Tongue (tissue), 3 donors: Measurements from ENCODE around the gene PCDH15. TPM values are rescaled to one million over a fixed set of nuclear protein-coding genes. Genes with fewer than 3 reads are reported as not detected.

Experiments
- DNase-seq: peaks from one replicate; pipeline ENCODE4 v3.0.0-alpha.2; 2015
- small RNA-seq: library from RNA; depleted of rRNA; stranded (forward); fragments of <200 nt; gene quantifications from one replicate; pipeline ENCODE3, GENCODE V24; 2014; ENCODE audit warnings: low replicate concordance
- total RNA-seq: library from RNA; depleted of rRNA; stranded (reverse); fragments of >200 nt; gene quantifications from one replicate; pipeline ENCODE4 v1.2.3, GENCODE V29; 2014

PCDH15 gene
- total RNA-seq, 1 donor from 2014 or later, result 0.21 TPM

DNA sequence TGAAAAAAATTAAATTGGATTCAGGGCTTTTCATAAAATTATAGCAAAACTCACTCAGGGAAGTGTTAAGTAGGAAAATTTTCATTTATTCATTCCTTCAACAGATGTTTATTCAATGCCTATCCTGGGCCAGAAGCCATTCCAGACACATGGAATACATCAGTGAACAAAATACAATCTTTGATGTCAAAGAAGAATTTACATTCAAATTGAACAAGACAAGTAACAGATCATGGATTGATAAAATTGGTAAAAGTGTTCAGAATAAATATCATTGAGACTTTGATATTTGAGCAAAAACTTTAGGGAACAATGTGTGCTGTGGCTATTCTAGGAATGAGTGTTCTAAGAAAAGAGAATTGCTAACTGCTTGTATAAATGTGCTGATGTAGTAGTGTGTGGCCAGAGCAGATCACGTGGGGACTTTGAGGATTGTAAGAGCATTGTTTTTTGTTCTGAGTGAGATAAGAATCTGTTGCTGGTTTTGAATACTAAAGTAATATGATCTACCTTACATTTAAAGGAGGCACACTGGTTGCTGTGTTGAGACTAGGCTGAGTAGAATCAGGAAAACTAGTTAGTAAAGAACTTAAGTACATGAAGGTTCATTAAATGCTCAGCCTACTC, 957.2 kb downstream of the PCDH15 start:
- peak; percentile 32 for DNase-seq

DNA sequence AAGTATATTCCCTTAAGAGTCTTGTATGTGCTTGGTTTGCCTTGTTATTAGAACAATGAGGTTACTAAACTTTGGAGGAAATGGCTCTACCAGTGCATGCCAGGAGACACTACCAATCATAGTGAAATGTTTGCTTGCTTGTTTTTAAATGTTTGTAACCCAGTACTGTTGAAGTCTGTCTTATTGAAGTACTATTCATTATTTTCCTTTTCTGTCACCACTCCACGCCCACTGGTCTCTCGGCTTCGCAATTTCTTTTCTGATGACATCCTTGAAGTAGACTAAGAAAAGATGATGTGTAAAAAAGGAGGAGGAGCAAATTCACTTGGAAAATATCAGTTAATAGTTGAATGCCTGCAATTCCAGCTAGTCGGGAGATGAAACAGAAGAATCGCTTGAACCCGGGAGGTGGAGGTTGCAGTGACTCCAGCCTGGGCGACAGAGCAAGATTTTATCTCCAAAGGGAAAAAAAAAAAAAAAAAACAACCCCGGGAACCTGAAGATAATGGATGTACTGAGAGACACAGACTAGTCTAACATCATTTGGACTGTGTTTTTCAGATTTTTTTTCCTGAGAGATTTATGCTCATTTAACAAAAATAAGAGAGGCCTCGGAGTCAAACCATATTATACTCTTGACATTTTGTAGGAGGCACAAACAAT, 959.4 kb downstream of the PCDH15 start:
- DNase-seq, result no peak

DNA sequence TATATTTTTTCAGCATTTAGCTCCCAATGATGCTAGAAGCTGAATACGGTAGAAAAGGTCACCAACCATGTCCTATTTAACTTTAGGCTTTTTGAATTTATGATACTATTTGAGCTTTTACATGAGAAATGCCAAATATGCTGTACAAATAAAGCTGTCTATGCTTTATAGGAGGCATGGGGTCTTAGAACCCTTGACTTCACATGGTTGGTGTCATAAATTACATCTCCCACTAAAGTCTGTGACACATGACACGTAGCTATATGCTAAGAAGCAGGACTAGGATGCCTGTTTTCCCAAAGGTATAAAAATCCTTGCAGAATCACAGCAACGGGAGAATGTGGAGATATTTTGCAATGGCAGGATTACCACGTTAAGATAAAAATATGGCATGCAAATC, 960.4 kb downstream of the PCDH15 start:
- DNase-seq, result no peak

DNA sequence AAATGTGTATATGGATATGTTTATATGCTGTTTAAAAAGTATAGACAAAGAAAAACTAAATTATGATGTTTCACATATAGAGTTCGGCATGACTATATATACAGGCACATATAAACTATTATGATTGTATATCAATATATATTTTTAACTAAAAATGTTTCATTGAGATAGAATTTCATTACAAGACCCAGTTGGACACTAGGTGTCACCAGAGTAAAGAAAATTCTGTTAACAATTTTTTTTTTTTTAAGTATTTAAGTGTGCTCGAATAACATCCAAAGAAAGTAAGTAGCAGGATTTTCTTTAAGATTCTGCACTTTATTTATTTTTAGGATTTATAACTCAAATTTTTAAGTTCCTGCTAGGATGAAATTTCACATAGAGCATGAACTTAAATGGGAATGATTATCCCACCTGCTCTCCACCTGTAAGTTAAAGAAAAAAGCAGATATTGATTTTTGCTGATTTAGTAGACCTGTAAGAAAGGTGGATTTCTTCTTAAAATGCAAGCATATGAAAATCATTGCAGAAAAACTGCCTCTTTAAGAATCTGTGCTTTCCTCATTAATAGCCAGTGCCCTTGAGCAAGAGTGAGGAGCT, 961.5 kb downstream of the PCDH15 start:
- peak; percentile 61 for DNase-seq

DNA sequence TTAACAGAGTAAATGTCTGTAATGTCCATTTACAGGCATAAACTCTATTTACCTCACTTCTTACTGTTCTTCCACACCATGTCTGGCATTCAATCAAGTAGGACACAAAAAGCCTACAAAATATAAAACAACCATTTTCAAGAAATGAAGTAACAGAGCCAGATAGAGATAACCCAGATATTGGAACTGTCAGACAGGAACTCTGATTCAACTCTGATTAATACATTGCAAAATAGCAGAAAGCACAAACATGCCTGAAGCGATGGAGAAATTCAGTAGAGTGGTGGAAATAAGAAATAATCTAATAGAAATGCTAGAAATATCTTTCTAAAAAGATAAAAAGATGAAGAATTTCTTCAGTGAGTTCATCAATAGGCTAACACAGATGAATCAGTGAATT, 964.4 kb downstream of the PCDH15 start:
- DNase-seq, result peak; percentile 9

DNA sequence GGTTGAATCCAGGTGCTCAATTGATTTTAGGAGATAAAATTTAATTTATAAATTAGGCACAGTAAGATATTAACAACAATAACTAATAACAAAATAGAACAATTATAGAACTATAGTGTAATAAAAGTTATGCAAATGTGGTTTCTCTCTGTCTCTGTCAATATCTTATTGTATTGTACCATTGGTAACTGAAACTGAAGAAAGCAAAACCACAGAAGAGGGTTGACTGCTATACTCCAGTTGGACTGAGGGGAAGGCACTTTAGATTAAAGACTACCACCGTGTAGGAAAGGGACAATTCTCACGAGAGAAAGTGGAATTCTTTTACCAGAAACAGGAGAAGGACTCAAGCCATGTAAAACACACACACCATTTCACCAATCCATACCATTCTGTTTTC, 967.1 kb downstream of the PCDH15 start:
- DNase-seq, result no peak

DNA sequence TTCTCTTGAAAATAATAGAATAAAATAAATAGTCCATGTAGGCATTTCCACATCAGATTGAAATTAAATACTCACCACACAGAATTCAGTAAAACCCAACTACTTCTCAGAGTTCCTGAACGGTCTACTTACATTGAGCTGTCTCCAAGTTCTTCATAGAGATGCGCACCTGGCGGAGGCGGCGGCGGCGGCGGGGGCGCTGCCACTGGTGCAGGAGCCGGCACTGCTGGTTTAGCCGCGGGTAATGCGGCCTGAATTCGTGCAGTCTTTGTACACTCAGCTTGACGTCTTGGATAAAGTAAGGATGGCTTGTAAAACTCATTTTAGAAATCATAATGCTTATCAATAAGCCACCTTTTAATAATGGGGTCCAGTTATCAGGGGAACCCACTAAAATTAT, 973.8 kb downstream of the PCDH15 start:
- no peak for DNase-seq

DNA sequence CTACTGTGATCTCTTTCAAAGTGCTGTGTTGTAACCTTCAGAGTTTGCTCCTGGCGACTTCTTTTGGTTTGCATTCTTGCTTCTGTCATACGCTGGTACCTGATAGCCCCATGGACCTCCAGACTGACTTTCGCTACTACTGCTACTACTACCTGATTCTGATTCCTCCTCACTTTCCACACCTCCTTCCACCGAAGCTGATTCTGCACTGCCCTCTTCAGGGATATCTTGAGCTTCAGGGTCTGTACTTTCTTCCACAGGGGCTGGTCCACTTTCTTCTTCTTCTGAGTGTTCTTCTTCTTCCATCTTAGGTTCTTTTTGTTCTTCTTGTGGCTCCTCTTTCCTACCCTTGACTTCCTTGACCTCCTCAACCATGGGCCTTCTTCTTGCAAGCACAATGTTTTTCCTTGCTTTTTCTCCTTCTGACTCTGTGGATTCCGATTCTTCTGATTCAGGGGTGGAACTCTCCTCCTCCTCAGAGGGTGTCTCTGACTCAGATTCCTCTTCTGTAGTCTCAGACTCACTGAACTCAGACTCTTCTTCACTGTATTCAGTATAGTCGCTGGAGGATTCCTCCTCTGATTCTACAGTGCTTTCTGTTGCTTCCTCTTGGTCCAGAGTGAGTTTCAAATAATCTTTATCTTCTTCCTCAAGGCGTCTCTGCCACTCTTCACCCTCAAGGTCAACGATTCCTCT, 992.2 kb downstream of the PCDH15 start:
- DNase-seq, result no peak

DNA sequence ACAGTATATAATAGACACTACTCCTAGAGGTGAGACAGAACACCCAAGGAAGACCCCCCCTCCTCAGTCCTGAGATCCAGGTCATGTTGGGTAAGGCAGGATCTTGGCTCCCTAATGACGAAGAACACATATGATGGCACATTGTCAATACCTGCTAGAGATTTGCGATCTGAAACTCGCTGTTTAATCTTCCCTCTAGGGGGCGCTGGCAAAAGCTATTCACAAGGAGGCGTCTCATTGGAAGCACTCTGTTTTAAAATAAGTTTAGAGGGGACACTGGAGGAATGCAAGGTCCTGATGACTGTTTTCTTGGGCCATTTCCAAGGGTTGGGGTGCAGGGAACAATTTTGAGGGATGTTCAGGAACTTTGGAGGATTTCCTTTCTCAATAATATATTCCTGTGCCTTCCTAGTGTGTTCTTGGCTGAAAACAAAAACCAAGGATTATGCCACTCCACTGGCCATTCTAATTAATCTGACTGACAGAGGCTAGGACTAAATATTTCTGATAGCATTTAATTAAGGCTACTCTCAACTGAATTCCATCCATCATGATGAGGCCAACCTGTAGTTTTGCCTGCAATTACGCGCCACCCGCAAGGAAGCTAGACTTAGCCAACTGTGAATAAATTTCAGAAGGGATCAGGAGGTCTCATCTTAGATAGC, 1014.7 kb downstream of the PCDH15 start:
- no peak for DNase-seq

DNA sequence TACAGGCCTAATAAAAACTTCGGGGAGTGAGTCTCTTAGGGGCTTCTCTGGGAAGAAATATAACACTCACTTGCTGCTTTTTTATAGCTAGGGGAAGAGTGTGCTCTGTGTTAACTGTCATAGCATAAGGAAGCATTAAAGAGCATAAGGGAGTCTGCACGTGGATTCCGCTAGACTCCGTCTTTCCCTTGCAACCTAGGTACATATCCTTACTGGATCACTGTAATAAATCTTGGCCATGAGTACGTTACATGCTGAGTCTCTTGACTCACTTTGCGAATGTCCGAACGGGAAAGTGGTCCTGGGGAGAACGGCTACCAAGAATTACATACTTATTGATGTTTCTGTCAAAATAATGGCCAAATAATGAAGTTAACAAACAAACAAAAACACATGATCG, 1029.3 kb downstream of the PCDH15 start:
- no peak for DNase-seq

DNA sequence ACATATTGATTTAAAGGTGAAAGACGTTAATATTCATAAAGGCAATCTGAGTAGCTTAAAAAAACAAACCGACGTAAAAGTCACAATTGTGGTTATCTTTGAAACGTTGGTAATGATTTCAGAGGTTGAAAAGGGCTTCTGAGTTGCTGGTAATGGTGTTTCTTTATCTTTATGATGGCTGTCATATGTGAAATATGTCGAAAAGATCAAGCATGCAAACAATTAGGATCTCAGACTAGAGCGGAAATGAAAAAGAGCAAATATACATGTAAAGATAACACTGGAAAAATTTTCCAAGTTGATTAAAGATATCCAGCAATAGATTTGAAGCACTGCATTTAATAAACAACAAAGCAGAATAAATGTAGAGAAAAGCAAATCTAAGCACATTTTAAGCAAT, 1030.1 kb downstream of the PCDH15 start:
- no peak for DNase-seq

DNA sequence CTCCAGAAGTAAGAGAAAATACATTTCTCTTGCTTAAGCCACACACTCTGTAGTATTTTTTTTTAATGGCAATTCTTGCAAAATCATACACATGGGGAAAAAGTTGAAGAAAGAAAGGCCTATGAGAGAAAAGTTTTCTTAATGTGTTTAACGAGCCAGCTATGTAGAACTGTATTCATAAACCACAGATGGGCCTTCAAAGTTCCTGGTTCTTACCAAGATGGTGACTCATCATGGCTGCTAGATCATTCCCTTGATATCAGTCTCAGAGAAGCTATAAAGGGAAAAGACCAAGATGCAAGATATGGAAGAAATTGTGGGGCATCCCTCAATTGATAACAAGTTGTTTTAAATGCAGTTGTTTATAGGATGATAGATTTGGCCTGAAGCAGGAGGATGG, 1035.7 kb downstream of the PCDH15 start:
- DNase-seq, result no peak

DNA sequence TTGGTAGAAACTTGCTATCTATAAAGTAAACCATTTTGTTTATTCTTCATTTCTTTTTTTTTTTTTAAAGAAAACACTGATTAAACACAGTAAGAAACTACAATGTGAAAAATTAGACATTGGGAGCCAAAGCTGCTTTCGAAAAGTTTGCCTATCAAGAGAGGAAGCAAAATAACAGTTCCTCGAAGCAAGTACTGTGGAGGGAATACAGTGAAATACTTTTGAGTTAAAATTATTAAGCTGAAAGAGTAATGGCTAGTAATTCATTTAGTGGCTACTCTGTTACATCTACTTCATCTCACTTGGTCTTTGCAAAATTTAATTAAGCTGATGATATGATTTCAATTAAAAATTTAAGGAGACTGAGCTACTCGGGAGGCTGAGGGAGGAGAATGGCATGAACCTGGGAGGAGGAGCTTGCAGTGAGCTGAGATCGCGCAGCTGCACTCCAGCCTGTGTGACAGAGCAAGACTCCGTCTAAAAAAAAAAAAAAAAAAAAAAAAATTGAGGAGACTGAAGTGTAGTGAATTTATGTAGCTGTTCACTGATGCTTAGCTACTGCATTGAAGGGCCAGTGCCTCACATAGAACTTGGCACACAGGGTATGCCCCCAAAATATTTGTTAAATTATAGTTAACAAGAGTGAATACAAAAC, 1046.3 kb downstream of the PCDH15 start:
- DNase-seq, result peak; percentile 19

Small RNAs within 50 kb of the gene (small RNA-seq; reads per million reads assigned to genes)
- gene AL365496.1 (not detected), gene MIR548F1 (0.10 reads per million), gene RNU6-687P (not detected)
